Spleen (tissue), 7 donors: Measurements from ENCODE around the gene ELOA.

Source experiments
- CTCF ChIP-seq, 11 experiments: fragments of 200-600 bp in 7 of 11; fragments of 450-650 bp in 4 of 11; sonication (generic) in 4 of 11; IDR thresholded peaks in 8 of 11; conservative IDR thresholded peaks in 3 of 11; 1 replicate in 7 of 11; 2 replicates in 4 of 11; pipeline versions ENCODE4 v1.4.0 to v1.8.0; 2016 to 2021; ENCODE audit warnings: antibody characterized with exemption in 11 of 11, inconsistent platforms in 4 of 11, mild to moderate bottlenecking in 1 of 11
- POLR2A ChIP-seq, 3 donors: fragments of 450-650 bp; IDR thresholded peaks; one replicate each; pipeline ENCODE4 v1.5.1; 2017; ENCODE audit warnings: antibody characterized with exemption in 3 of 3, mild to moderate bottlenecking in 1 of 3
- POLR2AphosphoS5 ChIP-seq, 3 donors: sonication (generic); formaldehyde crosslinking; IDR thresholded peaks; one replicate each; pipeline ENCODE4 v1.5.1; 2017; ENCODE audit warnings: antibody characterized with exemption in 3 of 3
- donor health status: DM: no; HTN: no; CAD: no; lungs with moderate emphysema.
- donor health status: DM: no; HTN: no; CAD: no.
- donor health status: DM: no; HTN: no; CAD: no.

GRCh38 chr1:23751815-23752200 lies 8.5 kb downstream of the ELOA start:
- no peak for TF ChIP-seq CTCF (IDR thresholded peaks at IDR 0.05 in 8 of 11, conservative IDR thresholded peaks at IDR 0.05 in 3 of 11)
- no peak for TF ChIP-seq POLR2A (IDR thresholded peaks at IDR 0.05)
- TF ChIP-seq POLR2AphosphoS5 (IDR thresholded peaks at IDR 0.05): no peak
